DLD1 (cell line): ENCODE data around the gene PPP4R1.
"Not testable (repeated sequence)": the region's sequence is repeated elsewhere in the genome, so short reads cannot be mapped to it uniquely, and the experiment has no call there.

Experiments
- in situ Hi-C: cut with HindIII; loops from 2 replicates; pipeline ENCODE4 v1.10.0; 2017; ENCODE audit warnings: low sequenced_read_pairs

PPP4R1 gene, protein sequence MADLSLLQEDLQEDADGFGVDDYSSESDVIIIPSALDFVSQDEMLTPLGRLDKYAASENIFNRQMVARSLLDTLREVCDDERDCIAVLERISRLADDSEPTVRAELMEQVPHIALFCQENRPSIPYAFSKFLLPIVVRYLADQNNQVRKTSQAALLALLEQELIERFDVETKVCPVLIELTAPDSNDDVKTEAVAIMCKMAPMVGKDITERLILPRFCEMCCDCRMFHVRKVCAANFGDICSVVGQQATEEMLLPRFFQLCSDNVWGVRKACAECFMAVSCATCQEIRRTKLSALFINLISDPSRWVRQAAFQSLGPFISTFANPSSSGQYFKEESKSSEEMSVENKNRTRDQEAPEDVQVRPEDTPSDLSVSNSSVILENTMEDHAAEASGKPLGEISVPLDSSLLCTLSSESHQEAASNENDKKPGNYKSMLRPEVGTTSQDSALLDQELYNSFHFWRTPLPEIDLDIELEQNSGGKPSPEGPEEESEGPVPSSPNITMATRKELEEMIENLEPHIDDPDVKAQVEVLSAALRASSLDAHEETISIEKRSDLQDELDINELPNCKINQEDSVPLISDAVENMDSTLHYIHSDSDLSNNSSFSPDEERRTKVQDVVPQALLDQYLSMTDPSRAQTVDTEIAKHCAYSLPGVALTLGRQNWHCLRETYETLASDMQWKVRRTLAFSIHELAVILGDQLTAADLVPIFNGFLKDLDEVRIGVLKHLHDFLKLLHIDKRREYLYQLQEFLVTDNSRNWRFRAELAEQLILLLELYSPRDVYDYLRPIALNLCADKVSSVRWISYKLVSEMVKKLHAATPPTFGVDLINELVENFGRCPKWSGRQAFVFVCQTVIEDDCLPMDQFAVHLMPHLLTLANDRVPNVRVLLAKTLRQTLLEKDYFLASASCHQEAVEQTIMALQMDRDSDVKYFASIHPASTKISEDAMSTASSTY

DNA sequence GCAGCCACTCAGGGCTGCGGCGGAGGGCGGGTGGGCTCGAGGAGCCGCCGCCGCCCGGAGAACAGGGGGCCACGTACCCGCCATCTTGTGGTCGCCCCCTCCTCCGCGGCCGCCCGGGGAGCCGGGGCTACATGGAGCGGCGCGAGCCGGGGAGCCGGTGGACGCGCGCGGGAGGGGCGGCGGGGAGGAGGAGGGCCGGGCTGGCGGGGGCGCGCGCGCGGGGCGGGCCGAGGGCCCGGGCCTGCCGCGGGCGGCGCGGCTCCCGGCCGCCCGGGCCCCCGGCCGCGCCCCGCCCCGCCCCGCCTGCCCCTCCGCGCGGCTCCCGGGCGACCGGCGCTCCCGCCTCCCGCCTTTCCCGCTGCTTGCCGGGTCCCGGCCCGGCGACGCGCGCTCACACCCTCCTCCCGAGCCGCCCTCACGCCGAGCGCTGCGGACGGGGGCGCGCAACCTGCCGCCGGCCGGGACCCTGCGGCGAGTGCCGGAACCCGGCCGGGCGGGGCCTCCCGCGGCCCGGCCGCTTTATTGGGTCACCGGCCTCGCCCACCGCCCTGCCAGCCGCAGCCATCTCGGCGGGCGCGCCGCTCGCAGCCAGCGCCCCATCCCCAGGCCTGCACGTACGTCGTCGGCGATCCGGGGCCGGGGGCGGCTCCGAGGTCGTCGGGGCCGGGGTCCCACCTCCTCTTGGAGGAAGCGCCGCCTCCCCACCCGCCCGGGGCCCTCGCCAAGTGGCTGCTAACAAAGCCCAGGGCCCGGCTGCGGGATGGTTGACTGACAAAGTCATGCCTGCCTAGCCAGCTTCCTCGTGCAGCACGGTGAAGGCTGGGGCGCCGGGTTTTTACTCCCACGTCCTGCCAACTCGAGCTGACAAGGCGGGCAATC lies at the start of gene PPP4R1:
Gene PPP4R1, minus strand, starts transcription at position 159 of the 879 bp plus-strand sequence. Its CDS starts 75 bp downstream, at position 84.
- in situ Hi-C loops: no loop called here

- in situ Hi-C loops: no loop called here
Observed at GRCh38 chr18:9663377-9663776, 49.0 kb upstream of the PPP4R1 start.

DNA sequence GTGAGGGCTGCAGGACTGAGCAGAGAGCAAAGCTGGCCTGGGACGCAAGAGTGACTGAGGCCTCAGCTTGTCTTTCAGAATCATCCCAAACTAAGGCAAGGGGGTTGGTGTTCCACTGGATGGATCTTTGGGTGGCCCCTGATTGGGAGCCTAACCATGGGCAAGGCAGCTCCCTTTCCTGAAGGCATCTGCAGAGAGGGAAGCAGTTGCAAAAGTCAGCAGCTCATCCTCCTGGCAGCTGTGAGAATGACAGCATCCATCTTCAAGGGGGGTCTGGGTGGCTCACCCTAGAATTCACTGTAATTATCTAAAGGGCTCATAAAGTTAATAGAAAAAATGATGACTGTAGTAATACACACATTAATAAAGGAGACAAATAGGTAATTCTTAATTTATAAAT lies 47.2 kb upstream of the PPP4R1 start:
- in situ Hi-C loops: no loop called here

DNA sequence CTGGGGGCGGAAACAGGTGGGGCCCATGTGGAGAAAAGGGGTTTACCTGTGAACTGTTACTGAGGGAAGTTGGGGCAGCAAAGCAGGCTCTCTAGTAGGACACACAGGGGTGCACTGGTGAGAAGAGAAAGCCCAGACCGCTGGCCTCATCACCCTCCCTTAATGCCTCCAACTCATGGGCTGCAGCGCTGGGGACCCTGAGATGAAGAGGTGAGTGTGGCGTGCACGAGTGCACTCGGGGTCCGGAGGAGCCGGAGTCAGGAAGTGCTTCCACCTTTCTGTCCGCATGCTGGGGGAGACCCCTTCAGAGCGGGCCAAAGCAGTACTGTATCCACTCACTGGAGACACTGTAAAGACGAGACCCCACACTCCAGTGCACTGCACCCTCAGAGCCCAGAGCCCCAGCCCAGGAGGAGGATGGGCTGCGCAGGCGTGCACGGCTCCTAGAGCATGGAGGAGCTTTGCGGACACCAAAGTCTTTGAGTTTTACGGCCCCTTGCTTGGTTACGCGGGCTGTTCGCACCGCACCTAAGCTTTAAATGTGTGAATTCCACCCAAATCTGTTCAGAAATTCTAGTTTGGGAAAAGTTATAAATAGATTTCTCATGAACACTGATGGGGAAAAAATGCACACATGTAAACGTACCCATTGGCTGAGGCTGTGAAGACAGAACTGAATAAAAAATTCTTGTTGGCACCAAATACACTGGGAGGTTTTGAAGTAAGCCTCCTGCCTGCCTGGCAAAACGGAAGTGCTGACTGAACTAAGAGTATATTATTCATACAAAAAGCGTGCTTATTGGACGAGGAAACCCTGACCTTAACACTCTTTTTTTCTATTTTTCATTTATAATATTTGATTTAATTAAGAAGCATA lies 45.4 kb upstream of the PPP4R1 start:
- in situ Hi-C loops: no loop called here

DNA sequence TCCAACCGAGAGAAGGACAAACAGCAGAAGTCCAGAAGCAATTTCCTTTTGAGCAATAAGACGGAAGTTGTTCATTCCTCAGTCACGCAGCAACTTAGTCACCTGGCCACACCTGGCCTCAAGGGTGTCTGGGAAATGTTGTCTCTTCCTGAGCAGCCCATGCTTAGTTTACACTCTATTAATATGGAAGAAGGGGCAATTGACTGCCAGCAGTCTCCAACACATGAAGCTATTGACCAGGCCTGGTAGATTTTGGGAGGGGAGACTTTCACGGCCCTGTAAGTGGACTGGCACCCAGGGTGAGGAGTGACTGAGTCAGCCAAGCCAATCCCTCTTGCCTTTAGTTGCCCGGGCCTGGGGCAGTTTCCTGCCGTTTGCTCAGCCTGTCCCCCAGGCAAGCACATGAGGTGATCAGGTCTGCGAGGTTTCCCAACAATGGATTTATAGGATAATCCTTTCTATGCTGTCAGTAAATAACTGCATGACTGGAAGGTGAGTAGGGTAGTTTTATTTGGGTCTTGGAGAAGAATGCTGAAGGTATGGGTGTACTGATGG lies 43.8 kb upstream of the PPP4R1 start:
- in situ Hi-C loops: no loop called here

- in situ Hi-C loops: no loop called here
Observed at GRCh38 chr18:9655232-9655767, 40.9 kb upstream of the PPP4R1 start.

GRCh38 chr18:9653390-9653789 lies 39.0 kb upstream of the PPP4R1 start:
- in situ Hi-C loops: no loop called here

DNA sequence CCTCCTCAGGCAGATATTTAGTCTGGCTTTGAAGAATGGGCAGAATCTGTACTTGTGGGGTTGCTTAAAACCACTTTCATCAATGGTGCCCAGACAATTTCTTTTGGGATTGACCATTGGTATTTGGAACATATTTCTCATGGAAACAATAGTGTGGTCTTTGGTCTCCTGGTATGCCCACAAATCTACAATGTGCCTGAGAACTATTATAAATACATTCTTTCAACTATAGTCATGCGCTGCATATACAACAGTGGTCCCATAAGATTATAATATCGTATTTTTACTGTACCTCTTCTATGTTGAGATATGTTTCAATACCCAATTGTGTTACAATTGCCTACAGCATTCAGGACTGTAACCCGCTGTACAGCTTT lies 34.8 kb upstream of the PPP4R1 start:
- in situ Hi-C loops: no loop called here

GRCh38 chr18:9648431-9649163 lies 34.2 kb upstream of the PPP4R1 start:
- in situ Hi-C loops: no loop called here

DNA sequence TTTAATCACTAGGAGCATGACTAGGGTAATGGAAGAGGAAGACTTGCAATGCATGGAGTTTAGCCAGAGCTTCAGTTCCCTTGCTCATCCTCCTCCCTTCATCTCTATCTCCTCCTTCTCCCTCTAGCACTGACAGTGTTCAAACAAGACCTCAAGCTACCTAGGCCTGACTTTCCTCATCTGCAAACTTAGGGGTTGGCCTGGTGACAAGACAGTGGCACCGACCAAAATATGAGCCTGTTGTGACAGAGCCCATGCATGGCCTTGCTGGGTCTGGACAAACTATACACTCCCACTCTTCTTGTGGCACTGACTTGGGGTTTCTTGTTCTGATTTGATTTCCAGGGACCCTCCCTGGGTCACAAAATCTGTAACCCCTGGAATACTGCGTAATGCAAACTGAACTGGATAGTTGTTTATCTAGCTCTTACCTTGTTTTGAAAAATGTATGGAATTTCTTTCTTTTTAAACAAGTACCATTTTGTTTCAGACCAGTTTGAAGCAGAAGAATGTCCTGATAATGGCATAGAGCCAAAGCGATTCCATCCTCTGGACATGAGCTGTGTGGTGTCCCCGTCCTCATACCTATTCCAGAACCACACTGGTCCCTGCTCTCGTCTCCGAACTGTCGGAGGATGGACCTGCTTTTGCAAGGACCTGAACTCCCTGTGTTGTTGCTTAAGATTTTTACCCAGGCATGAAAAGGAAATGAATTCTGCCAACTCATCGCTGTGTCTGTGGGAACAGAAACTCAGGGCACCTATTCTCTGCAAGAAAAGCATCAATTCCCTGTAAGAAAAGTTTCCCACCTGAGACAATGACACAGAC lies 33.4 kb upstream of the PPP4R1 start:
- in situ Hi-C loops: no loop called here

DNA sequence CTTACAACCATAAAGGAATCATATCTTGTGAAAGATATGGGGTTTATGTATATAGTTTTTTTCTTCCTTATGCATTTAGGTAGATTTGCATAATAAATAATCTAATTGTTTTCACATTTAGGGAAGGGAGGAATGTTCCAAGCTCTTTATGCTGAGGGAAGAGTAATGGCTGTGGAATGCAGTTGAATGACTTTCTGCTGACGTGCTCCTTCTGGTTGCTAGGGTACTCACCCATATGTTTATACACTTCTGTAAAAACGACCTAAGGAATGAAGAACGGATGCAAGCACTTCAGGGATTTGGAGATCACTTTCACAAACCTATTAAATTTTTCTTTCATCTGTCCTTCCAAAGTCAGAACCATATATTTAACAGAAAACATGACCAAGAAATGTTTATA lies 29.2 kb upstream of the PPP4R1 start:
- in situ Hi-C loops: no loop called here

DNA sequence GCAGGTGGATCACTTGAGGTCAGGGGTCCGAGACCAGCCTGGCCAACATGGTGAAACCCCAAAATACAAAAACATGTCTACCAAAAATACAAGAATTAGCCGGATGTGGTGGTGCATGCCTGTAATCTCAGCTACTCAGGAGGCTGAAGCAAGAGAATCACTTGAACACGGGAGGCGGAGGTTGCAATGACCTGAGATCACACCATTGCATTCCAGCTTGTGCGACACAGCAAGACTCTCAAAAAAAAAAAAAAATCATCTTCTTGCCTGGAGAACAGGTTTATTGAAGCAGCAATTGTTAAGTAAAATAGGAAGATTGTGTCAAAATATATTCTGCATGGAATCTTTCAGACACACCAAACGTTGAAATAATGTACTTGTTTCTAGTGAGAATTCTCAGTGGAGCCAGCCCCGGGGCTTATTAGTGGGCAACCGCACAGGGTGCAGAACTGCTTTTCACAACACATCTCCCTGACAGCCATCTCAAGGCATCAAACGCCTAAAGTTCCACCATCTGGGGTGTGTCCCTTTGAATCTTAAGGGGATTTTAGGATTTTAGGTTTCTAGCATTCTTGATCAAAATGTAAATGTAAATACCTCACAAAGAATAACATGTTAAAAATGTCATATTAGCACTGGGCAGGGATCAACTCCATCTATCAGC lies 28.6 kb upstream of the PPP4R1 start:
- in situ Hi-C loops: no loop called here

- in situ Hi-C loops: not testable (repeated sequence)
Observed at GRCh38 chr18:9641081-9641480, 26.7 kb upstream of the PPP4R1 start.

GRCh38 chr18:9638886-9639285 lies 24.5 kb upstream of the PPP4R1 start:
- in situ Hi-C loops: no loop called here

DNA sequence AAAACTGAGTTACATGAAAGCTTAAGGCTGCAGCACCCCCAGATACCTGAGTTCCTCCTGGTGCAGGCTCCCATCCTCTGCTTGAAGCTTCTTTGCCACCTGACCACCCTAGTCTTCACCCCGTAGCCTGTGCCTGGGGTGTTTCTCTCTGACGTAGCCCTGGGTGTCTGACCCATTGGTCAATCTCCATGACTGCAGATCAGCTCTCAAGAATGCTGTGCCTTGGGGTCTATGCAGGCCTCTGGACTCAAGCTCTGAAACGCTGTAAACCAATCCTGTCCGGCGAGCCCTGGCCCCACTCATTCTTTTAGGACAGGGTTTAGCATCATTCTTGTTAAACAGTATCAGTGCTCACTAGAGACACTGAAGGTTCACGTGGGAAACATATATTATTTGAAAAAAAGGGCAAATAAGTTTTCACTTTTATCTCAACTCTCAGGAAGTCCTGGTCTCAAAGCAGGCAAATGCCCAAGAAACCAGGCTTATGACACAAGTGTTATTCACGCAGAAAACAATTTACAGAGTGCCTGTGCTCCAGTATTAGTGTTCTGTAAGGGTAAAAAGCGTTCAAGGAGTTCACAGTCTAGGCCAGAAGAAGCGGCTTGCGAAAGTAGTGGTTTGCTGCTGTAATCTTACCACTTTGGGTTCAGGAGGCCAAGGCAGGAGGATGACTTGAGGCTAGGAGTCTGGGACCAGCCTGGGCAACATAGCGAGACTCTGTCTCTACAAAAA lies 22.8 kb upstream of the PPP4R1 start:
- in situ Hi-C loops: no loop called here

- in situ Hi-C loops: no loop called here
Observed at GRCh38 chr18:9634856-9635255, 20.5 kb upstream of the PPP4R1 start.
